SKM-1 (cell line): ENCODE measurements around the gene XYLT1.
A peak's percentile ranks its signal among the peaks of the same experiment; 100 is the strongest.

Source experiments
- DNase-seq: peaks from one replicate; lab custom pipeline; 2025; ENCODE audit not compliant: unreplicated experiment; lab: John Stamatoyannopoulos, UW

The XYLT1 gene

GRCh38 chr16:17459903-17460521 lies 10.7 kb downstream of the XYLT1 start:
- DNase-seq = no peak

GRCh38 chr16:17457997-17458396 lies 12.8 kb downstream of the XYLT1 start:
- DNase-seq = no peak

DNA sequence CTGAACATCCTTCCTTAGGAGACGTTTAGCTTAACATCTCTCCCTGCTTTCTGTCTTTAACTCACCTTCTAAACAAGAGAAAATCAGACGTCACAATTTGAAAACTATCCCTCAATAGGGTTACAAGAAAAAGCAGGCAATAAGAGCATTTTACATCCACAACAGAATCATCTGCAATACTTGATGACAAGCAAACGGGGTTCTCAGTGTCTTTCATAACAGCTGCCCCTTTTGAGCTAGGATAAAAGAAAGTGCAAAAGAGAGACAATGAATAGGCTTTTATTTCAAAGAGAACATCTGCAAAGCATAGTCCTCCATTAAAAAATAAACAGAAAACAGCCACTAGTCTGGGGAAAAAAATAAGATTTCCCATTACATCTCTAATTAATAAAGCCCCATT lies 13.2 kb downstream of the XYLT1 start:
- DNase-seq = no peak

DNA sequence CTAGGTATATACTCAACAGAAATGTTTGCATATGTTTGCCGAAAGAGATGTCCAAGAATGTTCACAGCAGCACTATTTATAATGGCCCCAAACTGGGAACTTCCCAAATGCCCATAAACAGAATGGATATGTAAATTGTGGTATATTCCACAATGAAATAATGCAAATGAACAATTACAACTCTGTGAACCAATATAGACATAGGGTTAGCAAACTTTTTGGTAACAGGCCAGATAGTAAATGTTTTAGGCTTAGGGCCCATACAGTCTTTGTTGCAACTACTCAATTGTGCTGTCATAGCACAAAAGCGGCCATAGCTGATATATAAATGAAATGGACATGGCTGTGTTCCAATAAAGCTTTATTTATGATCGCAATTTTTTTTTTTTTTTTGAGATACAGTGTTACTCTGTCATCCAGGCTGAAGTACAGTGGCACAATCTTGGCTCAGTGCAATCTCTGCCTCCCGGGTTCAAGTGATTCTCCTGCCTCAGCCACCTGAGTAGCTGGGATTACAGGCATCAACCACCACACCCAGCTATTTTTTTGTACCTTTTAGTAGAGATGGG lies 16.5 kb downstream of the XYLT1 start:
- DNase-seq = no peak

GRCh38 chr16:17453364-17454038 lies 17.3 kb downstream of the XYLT1 start:
- DNase-seq = no peak

GRCh38 chr16:17452922-17453321 lies 17.8 kb downstream of the XYLT1 start:
- no peak for DNase-seq

GRCh38 chr16:17451843-17452242 lies 18.9 kb downstream of the XYLT1 start:
- DNase-seq = peak; percentile 87

GRCh38 chr16:17450291-17450690 lies 20.5 kb downstream of the XYLT1 start:
- DNase-seq = no peak

- DNase-seq = no peak
Measured at GRCh38 chr16:17448640-17449638, 21.8 kb downstream of the XYLT1 start.

GRCh38 chr16:17447101-17447569 lies 23.6 kb downstream of the XYLT1 start:
- DNase-seq = no peak

- DNase-seq = no peak
Measured at GRCh38 chr16:17446661-17447060, 24.1 kb downstream of the XYLT1 start.

DNA sequence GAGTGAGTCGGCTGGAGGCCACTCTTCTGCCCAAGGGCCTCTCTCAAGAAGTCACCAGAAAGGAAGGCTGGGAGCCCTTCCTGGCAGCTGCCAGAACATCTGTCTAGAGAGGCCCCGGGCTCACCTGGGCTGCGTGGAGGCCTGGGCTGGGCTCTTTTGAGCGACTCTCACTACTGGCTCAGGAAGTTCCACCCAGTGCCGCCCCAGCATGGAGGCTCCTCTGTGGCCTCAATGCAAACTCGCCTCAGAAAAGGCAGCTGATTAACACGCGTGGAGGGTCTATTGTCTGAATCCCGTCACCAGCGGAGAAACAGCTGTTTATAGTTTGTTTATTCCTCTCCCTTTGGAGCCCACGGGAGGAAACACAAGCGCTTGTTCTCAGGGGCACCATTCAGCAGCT lies 25.3 kb downstream of the XYLT1 start:
- no peak for DNase-seq

DNA sequence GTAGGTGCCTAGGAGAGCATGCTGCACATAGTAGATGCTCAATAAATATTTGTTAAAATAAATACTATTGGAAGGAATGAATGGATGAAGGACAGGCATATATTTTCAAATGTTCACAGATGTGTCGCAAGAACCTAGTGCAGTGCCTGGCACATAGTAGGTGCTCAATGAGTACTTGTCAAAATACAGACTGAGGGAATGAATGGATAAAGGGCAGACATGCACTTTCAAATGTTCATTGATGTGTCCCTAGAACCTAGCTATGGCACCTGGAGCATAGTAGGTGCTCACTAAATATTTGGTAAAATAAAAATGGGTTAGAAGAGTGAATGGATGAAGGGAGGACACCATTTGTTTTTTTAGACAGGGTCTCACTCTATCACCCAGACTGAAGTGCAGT lies 26.1 kb downstream of the XYLT1 start:
- no peak for DNase-seq

GRCh38 chr16:17440131-17440530 lies 30.6 kb downstream of the XYLT1 start:
- no peak for DNase-seq

- peak; percentile 36 for DNase-seq
Measured at GRCh38 chr16:17439580-17439979, 31.2 kb downstream of the XYLT1 start.

DNA sequence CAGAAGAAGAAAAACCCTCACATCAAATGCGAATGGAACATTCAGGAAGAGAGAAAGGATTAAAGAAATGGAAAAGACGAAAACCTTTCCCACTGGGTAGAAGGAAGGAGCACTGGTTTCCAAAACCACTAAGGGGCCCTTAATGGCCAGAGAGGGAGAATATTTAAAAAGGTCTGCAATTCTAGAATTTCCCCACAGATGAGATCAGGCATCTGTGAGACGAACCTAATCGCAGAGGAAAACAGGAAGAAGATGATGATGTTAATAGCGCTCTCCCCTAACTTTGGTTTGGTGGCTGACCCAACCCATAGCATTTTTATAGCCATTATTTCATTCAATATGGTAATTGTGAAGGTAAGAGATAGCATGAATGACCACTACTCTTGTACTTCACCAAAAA lies 32.8 kb downstream of the XYLT1 start:
- no peak for DNase-seq

GRCh38 chr16:17437127-17437720 lies 33.5 kb downstream of the XYLT1 start:
- no peak for DNase-seq

GRCh38 chr16:17435318-17435717 lies 35.4 kb downstream of the XYLT1 start:
- DNase-seq = no peak

- no peak for DNase-seq
Measured at GRCh38 chr16:17433577-17434451, 36.9 kb downstream of the XYLT1 start.
